Osteocyte (in vitro differentiated cells): Measurements from ENCODE around the gene RSPH9. TPM values are rescaled to one million over a fixed set of nuclear protein-coding genes. Genes with fewer than 3 reads are reported as not detected.

Experiments used
- DNase-seq: peaks from one replicate; pipeline ENCODE4 v3.0.0; 2021; ENCODE audit warnings: mixed read lengths; ENCODE audit not compliant: unreplicated experiment; ENCODE audit errors: extremely low spot score
- H3K27ac Mint-ChIP-seq: one replicate; pipeline ENCODE4 v1.8.0; 2021; ENCODE audit warnings: mild to moderate bottlenecking, mixed read lengths; ENCODE audit not compliant: unreplicated experiment
- H3K27me3 Mint-ChIP-seq: one replicate; pipeline ENCODE4 v1.8.0; 2021; ENCODE audit warnings: mixed read lengths; ENCODE audit not compliant: unreplicated experiment
- H3K36me3 Mint-ChIP-seq: one replicate; pipeline ENCODE4 v1.8.0; 2021; ENCODE audit warnings: mixed read lengths; ENCODE audit not compliant: unreplicated experiment
- H3K4me1 Mint-ChIP-seq: one replicate; pipeline ENCODE4 v1.8.0; 2021; ENCODE audit warnings: mixed read lengths; ENCODE audit not compliant: unreplicated experiment
- H3K4me3 Mint-ChIP-seq: one replicate; pipeline ENCODE4 v1.8.0; 2021; ENCODE audit warnings: mild to moderate bottlenecking, moderate library complexity, mixed read lengths; ENCODE audit not compliant: unreplicated experiment
- H3K9me3 Mint-ChIP-seq: one replicate; pipeline ENCODE4 v1.8.0; 2021; ENCODE audit warnings: mixed read lengths; ENCODE audit not compliant: unreplicated experiment
- CTCF ChIP-seq: fragments of 200-600 bp; sonication (generic); IDR thresholded peaks from 2 replicates; pipeline ENCODE4 v1.5.0; 2021; ENCODE audit warnings: antibody characterized with exemption, mild to moderate bottlenecking, moderate library complexity
- long read RNA-seq: library from polyadenylated mRNA; unstranded; transcript quantifications from one replicate; pipeline ENCODE4 v2.0.0, GENCODE V29; 2021
- total RNA-seq: library from RNA; stranded (reverse); gene quantifications from 2 replicates; pipeline ENCODE4 v1.2.1, GENCODE V29; 2021

Gene RSPH9
- 0.16 and 0.26 TPM in 2 replicates for total RNA-seq
- long read RNA-seq, partial matches to known transcripts = 0 of 2 reads
- long read RNA-seq, other reads (novel, unspliced or antisense) = 2 of 2 reads

- Mint-ChIP-seq H3K27me3 (no peaks in the 10 kb centered on the region), H3K36me3 (peaks cover 12% of the 10 kb centered on the region), H3K27ac (peak within 1 kb of the TSS; percentile 34), H3K4me3 (peak within 1 kb of the TSS; percentile 64), H3K4me1 (peaks cover 12% of the 10 kb centered on the region), H3K9me3 (no peaks in the 10 kb centered on the region)
- no peak for DNase-seq
- no peak for TF ChIP-seq CTCF
Observed at GRCh38 chr6:43644940-43645612, at the start of gene RSPH9. RSPH9 (plus strand) TSS chr6:43645036; CDS start chr6:43645099, 63 bp downstream.

- H3K27ac Mint-ChIP-seq = no peak overlapping the region
- H3K36me3 Mint-ChIP-seq = peaks cover 31% of the 10 kb centered on the region
- no peak overlapping the region for H3K4me3 Mint-ChIP-seq
- no peaks in the 10 kb centered on the region for H3K9me3 Mint-ChIP-seq
- peaks cover 2% of the 10 kb centered on the region for H3K4me1 Mint-ChIP-seq
- DNase-seq = no peak
- no peaks in the 10 kb centered on the region for H3K27me3 Mint-ChIP-seq
- no peak for TF ChIP-seq CTCF
Observed at GRCh38 chr6:43600595-43600994, 44.2 kb upstream of the RSPH9 start.

GRCh38 chr6:43604174-43604573 lies 40.7 kb upstream of the RSPH9 start:
- Mint-ChIP-seq H3K27ac (no peak overlapping the region), H3K27me3 (no peaks in the 10 kb centered on the region), H3K9me3 (no peaks in the 10 kb centered on the region), H3K4me3 (no peak overlapping the region), H3K4me1 (peaks cover 5% of the 10 kb centered on the region), H3K36me3 (peaks cover 29% of the 10 kb centered on the region)
- no peak for TF ChIP-seq CTCF
- no peak for DNase-seq

- no peak overlapping the region for H3K27ac Mint-ChIP-seq
- peaks cover 31% of the 10 kb centered on the region for H3K36me3 Mint-ChIP-seq
- H3K9me3 Mint-ChIP-seq = no peaks in the 10 kb centered on the region
- DNase-seq = no peak
- H3K4me1 Mint-ChIP-seq = peaks cover 5% of the 10 kb centered on the region
- H3K27me3 Mint-ChIP-seq = no peaks in the 10 kb centered on the region
- TF ChIP-seq CTCF = no peak
- H3K4me3 Mint-ChIP-seq = no peak overlapping the region
Observed at GRCh38 chr6:43606019-43606418, 38.8 kb upstream of the RSPH9 start.

GRCh38 chr6:43608310-43608763 lies 36.5 kb upstream of the RSPH9 start:
- H3K36me3 Mint-ChIP-seq = peaks cover 20% of the 10 kb centered on the region
- H3K27me3 Mint-ChIP-seq = no peaks in the 10 kb centered on the region
- H3K4me1 Mint-ChIP-seq = peaks cover 5% of the 10 kb centered on the region
- H3K4me3 Mint-ChIP-seq = no peak overlapping the region
- no peaks in the 10 kb centered on the region for H3K9me3 Mint-ChIP-seq
- H3K27ac Mint-ChIP-seq = no peak overlapping the region
- DNase-seq = peak; percentile 87
- peak; percentile 87 for TF ChIP-seq CTCF
